ENCODE measurements around the gene PACSIN1.
"Not testable (repeated sequence)": the region's sequence is repeated elsewhere in the genome, so short reads cannot be mapped to it uniquely, and the experiment has no call there.

PACSIN1 gene

DNA sequence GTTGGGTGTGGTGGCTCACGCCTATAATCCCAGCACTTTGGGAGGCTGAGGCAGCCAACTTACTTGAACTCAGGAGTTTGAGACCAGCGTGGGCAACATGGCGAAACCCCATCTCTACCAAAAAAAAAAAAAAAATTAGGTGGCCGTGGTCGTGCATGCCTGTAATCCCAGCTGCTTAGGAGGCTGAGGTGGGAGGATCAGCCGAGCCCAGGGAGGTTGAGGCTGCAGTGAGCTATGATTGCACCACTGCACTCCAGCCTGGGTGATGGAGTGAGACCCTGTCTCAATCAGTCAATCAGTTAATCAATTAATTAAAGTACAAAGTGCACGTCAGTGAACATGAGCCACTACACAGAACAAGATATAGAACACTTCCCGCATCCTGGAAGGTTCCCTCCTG is 21.0 kb downstream of the PACSIN1 start:
- not testable (repeated sequence) for DNase-seq

DNA sequence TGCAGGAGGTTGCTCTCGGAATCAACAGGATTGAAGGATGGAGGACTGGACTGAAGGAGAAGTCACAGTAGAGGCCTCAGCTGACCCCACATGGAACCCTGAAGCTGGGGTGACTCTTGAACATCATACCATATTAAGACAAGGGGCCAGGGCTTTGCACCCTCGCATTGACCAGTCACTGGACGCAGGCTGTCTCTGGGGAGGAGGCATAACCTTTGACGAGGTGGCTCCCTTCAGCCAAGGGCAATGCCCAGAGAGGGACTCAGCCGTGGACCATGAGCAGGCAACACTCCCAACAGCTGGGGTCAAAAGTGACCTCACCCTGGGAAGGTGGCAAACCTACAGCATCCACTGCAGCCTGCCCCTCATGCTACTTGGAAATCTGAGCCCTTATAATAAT is 21.7 kb downstream of the PACSIN1 start:
- no peak for DNase-seq

DNA sequence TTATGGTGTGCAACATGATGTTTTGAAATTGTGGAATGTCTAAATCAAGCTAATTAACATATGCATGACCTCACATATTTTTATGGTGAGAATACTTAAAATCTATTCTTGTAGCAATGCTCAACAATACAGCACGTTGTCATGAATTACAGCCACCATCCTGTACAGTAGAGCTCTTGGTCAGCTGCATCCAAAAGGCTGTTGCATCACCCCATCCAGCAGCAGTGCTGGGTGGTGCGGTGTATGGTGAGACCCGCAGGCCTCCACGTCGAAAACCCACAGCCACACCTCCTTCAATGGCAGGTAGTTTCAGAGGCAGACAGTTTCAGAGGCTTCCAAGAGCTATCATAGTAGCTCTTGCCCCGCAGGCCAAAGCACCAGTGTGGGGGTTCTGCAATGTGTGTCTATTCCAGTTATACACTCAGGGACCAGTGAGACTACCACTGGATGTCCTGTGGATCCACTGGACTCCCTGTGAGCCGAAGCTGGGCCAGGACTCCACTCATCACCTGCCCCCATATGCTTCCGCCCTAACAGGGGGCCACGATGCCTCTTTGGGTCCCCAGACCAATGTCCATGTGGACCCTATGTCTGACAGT is 23.4 kb downstream of the PACSIN1 start:
- DNase-seq, result no peak

DNA sequence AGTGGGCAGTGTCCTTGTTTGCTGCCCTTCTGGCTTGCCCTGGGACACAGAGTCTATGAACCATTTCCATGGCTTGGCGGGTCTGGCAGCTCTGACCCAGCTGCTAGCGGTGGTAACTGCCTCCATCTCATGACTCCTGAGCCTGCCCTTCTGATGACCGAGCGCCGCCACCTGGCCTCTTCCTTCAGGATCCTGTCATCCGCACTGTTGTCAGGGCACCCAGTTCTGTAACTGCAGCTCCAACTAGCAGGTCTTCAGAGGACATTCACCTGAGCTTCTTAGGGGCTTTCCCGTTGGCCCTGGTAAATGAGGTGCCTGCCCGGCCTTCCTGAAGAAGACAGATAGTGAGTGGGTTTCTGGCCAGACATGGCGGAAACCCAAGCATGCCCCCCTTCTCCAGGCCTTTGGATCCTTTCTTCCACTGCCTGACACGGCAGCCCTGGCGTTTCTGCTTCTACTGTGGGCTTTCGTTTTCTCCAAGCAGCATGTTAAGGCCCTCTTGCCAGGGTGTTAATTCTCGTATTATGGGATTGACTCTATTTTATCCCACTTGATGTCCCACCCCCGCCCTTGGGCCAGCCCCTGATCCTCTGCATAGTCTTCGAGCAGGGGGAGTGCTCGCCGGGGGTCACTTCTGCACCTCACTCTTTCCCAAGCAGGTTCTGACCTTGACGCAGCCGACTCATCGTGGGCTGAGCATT is 24.7 kb downstream of the PACSIN1 start:
- no peak for DNase-seq

DNA sequence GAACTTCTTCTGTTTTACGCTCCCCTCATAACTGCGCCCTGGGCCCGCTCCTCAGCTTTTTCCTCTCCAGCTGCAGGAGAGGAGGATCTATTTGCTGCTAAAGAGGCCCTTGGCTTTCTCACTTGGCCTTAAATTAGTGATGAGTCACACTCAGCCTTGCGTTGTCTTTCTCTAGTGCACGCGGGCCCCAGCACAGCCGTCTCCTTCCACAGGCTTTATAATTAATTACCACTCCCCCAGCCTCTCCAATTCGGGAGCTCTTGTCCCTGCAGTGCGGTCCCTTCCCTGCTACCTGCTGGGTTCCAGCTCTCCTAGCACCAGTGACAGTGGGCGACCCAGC is 25.2 kb downstream of the PACSIN1 start:
- DNase-seq, result peak; percentile 37

DNA sequence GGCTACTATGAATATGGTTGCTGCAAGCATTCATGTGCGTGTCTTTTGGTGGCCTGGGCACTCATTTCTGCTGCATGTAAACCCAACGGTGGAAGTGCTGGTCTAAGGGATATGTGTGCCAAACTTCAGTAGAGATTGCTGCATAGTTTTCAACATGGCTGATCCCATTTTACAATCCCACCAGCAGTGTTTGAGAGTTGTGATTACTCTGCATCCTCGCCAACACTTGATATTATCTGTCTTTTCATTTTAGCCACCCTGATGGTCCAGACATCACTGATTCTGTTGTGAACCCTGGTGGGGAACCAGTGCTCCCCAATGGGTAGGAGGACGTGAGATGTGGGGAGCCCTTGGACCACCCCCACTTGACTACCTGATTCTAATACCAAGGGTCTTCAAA is 27.5 kb downstream of the PACSIN1 start:
- DNase-seq, result no peak

DNA sequence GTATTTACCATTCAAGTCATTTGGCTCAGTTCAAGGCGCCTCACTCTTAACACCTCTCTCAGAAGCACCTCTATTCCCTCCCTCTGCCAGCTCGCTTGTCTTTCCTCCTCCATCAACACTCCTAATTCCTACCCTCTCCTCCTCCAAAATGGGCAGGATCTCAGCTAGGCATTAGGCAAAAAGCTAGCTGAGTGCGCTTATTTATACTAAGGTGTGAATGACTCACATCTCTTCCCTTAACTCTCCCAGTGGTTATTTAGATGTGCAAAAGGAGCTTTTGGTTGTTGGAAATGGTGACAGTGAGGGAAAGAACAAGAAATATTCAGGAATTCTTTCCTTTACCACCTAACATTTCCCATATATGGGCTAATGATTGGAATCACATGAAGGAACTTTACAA is 29.1 kb downstream of the PACSIN1 start:
- no peak for DNase-seq

DNA sequence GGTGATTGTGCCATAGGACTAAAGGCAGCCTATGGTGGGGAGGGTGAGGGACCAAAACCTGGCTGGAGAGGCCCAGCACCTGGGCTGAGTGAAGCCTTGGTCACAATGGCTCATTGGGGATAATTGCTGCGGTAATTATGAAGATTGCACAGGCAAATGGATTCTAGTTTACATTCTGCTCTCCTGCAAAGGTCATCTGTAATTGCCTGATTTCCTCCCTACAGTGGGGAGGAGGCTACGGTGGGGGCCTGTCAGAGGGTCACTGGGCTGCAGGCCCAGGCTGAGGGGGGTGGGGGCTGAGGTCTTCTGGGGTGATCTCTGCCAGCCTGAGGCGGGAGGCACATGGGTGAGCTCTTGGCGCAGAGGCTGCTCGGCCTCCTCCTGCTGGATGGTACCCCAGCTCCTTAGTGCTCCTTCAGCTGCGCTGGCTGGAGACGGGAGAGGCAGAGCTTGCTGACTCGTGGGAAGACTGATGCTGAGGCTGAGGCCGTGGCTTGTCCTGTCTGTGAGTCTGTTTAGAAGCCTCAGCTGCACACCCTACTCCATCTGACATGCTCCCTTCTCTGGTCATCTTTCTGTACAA is 30.3 kb downstream of the PACSIN1 start:
- peak; percentile 77 for DNase-seq

DNA sequence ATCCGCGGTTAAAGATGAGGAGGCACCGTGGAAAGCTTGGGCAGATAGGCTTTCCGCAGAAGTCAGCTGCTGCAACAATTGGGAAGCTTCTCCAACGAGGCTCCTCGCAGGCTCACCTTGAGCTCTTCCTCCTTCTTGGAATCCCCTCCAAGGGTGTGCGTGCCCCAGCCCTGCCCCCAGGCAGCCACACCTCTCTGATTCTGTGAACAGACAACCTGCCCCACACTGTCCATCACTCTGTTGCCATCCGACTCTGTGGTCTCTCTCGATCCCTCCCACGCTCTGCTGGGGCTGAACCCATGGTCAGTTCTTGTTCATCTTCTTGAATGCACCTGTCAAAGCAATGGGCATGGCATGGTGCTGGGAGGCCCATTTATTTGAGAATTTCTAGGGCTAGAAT is 31.5 kb downstream of the PACSIN1 start:
- no peak for DNase-seq

DNA sequence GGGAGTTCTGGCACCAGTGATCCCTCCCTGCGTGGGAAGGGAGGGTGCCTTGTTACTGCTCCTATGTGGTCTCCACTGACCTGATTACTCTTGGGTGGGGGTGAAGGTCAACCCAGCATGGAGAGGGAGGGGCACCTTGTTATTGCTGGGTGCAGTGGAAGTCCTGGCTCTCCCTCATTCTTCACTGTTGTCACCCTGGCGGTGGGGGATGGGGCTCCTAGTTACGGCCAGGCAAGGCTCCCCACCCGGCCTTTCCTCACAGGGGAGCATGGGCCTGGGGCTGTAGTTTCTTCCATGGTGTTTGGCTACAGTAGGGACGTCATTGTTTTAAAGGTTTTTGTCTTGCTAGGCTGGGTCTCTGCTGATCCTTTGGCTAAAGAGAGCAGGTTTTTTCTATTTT is 40.8 kb downstream of the PACSIN1 start:
- DNase-seq, result no peak

DNA sequence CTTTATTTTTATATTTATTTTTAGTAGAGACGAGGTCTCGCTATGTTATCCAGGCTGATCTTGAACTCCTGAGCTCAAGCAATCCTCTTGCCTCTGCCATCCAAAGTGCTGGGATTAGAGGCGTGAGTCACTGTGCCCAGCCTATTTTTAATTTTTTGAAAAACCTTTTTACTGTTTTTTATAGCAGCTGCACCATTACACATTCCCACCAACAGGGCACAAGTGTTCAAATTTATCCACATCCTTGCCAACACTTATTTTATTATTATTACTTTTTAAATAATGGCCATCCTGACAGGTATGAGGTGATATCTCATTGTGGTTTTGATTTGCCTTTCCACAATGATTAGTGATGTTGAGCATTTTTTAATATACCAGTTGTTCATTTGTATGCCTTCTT is 42.5 kb downstream of the PACSIN1 start:
- no peak for DNase-seq

DNA sequence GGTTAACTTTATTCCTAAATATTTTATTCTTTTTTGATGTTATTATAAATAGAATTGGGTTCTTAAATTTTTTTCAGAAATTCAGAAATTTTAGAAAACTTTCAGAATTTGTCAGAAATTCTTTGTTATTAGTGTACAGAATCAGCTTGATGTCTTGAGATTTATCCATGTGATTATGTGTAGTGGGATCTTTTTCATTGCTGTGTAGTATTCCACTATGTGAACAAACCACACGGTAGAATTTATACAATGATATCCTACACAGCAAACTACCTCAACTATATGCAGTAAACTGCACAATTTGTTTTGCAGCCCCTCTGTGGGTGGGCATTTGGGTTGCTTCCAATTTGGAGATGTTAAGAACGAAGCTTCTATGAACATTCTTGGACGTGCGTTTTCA is 43.9 kb downstream of the PACSIN1 start:
- DNase-seq, result no peak

DNA sequence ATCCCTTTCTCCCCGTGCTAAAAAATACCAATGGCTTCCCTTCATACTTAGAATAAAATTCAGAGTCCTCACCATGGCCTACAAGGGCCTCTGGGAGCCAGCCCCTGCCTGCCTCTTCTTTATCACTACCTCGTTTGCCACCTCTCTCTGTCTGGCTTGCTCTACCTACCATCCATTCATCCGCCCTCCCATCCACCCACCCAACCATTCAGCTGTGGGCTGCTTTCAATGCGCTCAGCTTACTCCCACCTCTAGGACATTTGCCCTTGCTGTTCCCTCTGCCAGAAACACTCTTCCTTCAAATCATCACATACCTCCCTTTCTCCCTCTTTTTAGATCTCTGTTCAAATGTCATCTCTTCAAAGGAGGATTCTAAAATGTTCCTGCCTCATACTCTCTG is 44.4 kb downstream of the PACSIN1 start:
- no peak for DNase-seq

DNA sequence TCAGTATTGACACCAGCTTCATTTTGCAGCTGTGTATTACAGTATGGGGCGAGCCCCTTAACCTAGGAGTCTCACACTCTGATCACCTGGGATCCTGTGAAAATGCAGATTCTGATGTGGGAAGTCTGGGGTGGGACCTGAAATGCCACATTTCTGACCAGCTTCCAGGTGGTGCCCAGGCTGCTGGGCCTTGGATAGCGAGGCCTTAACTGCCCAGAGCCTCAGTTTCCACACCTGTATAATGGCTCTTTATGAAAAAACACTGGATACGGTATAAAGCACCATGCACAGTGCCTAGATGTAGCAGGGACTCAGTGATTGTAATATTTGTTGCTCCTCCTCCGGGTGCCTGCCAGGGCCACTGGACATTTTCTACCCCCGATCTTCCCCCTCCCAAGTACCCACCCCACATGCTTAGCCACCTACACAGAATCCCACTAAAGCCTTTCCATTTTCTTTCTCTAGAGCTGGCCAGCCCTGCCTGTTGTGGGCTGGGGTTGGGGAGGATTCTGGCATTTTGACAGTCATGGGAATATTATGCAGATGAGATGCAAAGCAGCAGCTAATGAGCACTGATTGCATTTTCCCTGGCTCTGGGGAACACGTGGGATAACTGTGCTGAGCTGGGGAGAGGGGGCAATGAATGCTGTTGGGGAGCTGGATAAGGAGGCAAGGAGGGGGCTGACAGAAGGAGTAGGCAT is 45.5 kb downstream of the PACSIN1 start:
- DNase-seq, result no peak

DNA sequence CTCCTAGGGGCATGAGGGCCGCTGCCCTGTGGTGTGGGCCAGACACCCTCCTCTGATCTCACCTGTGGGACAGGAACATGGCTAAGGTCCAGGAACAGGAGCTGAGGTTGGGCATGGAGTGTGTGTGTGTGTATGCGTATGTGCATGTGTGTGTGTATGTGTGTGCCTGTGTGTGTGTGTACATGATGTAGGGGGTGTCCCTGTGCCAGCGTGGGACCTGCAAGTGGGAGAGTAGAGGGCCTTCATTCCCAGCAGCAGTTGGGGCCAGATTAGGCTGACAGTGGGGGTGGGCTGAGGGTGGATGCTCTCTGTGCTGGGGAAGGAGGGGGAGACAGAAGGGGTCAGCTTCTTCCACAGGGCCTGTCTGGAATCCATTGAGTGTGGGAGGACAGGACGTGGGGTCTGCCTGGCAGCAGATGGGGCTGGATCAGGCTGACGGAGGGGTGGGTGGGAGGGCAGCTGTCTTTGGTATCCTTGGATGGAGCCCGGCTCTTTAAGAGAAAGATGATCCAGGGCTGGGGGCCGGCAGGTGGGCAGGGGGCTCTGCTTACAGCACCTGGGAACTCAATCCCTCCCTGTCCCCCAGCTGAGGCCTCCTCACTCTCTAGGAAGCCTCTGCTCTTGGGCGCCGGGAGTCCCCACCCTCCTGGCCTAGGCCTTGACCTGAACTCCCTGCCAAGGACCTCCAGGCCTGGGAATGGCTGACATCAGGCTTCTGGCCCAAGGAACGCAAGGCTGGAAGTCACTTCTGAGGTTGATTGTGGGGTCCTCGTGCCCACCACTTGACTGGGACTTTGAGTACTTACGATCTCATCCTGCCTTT is 46.2 kb downstream of the PACSIN1 start:
- DNase-seq, result no peak

DNA sequence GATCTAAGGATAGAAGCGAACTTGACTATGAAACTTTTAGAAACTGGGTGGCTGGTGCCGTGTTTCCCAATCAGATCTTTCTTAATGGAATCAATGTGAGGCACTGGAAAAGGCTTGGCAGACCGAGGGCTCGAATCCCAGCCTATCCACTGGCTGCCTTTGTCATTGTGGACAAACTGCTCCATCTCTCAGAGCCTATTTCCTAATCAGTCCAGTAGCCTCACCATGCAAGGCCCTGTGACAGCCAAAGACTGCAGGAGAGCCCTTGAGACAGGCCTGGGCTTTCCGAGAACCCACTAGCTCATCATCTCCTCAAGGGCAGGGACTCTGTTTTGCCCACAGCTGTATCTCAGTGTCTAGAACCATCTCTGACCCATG is 46.9 kb downstream of the PACSIN1 start:
- no peak for DNase-seq

DNA sequence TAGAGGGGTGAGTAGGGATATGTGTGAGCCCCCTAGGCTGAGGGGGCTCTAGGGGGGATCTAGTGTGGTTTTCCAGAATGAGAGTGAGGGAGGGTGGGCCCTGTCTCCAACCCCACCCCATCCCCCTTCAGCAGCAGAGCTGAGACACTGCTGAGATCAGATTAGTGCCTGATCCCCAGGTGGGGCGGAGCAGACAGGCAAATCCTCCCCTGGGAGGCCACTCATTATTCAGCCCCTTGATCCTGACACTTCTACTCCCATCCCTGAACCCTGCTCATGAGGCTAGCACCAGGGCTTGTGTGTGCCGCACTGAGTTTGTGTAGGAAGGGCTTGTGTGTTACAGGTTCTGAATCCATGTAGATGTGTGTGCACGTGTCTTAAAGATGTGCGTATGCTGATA is 47.8 kb downstream of the PACSIN1 start:
- no peak for DNase-seq

DNA sequence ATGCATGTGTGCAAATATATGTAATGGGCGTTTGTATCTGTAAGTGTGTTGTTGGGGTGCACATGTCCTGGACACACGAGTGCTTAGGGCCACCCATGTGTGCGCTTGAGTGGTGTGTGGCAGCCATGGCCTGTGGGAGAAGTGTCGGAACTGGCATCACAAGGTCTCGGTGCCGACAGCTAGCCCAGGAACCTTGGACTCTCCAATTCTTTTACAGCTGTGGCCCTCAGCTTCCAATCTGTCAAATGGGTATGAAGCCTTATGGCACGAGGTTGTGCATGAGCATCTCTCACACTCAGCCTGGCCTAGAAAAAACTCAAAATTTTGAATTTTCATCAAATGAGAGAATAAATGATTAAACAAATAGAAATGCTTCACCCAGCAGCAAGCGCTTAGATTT is 48.2 kb downstream of the PACSIN1 start:
- no peak for DNase-seq

DNA sequence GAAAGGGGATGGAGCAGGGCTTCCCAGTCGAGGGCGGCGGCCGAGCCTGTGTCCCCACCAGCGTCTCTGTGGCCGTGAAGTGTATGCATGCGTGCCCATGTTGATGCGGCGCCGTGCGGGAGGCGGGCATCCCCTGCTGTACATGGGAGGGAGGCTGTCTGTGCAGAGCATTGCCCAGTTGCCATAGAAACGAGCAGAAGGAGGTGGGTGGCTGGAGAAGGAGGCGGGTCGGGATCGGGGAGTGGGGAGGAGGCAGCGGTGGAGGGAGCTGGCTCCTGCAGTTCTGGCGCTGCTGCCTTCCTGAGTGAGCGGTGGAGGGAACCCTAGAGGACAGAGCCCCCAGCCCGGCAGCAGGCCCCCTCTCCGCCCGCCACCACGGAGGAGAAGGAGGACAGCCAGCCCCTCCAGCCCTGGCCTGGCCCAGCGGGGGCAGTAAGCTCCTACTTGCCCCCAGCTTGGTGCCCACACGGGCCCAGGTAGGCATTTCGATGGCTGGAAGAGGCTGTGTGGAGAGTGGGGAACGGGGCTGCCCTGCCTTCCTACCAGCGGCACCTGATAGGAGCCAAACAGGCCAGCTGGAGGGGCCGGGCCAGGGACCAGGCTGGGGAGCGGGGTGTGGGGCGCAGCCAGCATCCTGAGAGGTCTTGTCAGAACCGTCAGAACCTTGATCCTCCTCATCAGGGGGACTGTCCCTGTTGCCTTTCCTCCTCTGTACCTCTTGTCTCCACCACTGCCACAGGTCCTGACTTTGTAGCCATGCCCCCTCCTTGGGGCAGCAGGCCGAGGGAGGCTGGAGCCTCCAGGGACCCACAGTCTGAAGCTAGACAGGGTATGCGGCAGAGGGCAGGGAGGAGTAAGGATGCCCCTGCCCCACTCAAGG is 49.0 kb downstream of the PACSIN1 start:
- DNase-seq, result no peak

DNA sequence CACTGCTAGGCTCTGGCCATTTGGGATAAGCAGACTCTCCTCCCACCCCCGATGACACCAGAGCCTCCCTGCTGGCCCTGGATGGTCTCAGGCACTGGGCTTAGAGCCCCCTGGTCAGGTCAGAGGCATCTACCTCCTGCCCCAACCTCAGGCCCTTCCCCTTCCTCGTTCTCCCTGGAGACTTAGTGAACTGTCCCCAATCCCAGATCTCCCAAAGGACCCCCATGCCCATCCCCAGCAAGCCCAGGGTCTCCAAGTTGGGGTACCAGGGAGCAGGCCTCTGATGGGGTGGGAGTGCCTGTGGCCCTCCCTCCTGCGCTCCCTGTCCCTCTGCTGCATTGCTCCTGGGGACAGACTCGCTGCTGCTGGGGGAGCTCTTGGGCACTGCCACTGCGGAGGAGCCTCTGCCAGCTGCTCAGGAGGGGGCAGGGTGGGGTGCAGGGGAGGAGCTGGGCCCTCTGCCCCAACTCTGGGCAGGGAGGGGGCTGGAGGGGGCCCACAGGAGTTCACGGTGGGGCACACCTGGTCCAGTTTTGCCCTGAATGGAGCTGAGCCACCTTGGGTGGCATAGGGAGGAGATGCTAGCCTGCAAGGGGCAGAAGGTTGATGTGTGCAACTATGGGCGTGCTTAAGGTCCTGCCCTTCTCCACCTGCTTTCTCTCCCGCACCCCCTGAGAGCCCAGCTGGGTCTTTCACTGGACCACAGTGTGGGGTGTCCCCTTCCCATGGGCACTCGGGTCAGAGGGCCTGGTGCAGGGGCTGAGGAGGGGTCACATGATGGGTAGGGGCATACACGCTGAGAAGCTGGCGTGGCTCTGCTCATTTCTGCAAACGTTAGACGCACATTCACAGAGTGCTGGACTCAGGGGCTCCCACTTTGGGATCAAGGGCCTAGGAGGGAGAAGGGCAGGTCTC is 49.9 kb downstream of the PACSIN1 start:
- no peak for DNase-seq
